ENCODE measurements around the gene OBSCN.
A peak's percentile ranks its signal among the peaks of the same experiment; 100 is the strongest.
"Not testable (repeated sequence)": the region's sequence is repeated elsewhere in the genome, so short reads cannot be mapped to it uniquely, and the experiment has no call there.

OBSCN gene

GRCh38 chr1:228212966-228213844, 5.4 kb downstream of the OBSCN start:
- peak; percentile 78 for DNase-seq (ENCODE audit: low read depth, low spot score)

GRCh38 chr1:228213917-228214808, 6.3 kb downstream of the OBSCN start:
- no peak for DNase-seq (ENCODE audit: low read depth, low spot score)

- DNase-seq (ENCODE audit: low read depth, low spot score): no peak
These were observed 7.2 kb downstream of the OBSCN start for GRCh38 chr1:228214921-228215662.

GRCh38 chr1:228215663-228216116, 7.8 kb downstream of the OBSCN start:
- DNase-seq (ENCODE audit: low read depth, low spot score): no peak

GRCh38 chr1:228216371-228217320, 8.8 kb downstream of the OBSCN start:
- DNase-seq (ENCODE audit: low read depth, low spot score): no peak

- DNase-seq (ENCODE audit: low read depth, low spot score): no peak
These were observed 9.9 kb downstream of the OBSCN start for GRCh38 chr1:228217551-228218344.

GRCh38 chr1:228218513-228219244, 10.8 kb downstream of the OBSCN start:
- no peak for DNase-seq (ENCODE audit: low read depth, low spot score)

GRCh38 chr1:228219245-228219961, 11.6 kb downstream of the OBSCN start:
- DNase-seq (ENCODE audit: low read depth, low spot score): no peak

- DNase-seq (ENCODE audit: low read depth, low spot score): no peak
These were observed 12.3 kb downstream of the OBSCN start for GRCh38 chr1:228219962-228220780.

- DNase-seq (ENCODE audit: low read depth, low spot score): not testable (repeated sequence)
These were observed 13.3 kb downstream of the OBSCN start for GRCh38 chr1:228221097-228221496.

GRCh38 chr1:228222548-228222947, 14.7 kb downstream of the OBSCN start:
- no peak for DNase-seq (ENCODE audit: low read depth, low spot score)

GRCh38 chr1:228224198-228225164, 16.6 kb downstream of the OBSCN start:
- no peak for DNase-seq (ENCODE audit: low read depth, low spot score)

- DNase-seq (ENCODE audit: low read depth, low spot score): no peak
These were observed 17.4 kb downstream of the OBSCN start for GRCh38 chr1:228225165-228225710.

- DNase-seq (ENCODE audit: low read depth, low spot score): no peak
These were observed 17.9 kb downstream of the OBSCN start for GRCh38 chr1:228225740-228226139.

GRCh38 chr1:228226141-228226874, 18.5 kb downstream of the OBSCN start:
- no peak for DNase-seq (ENCODE audit: low read depth, low spot score)
